Ectodermal cell (in vitro differentiated cells): Measurements from ENCODE around the gene SNTB2. TPM values are rescaled to one million over a fixed set of nuclear protein-coding genes. Genes with fewer than 3 reads are reported as not detected.
"Not testable (repeated sequence)": the region's sequence is repeated elsewhere in the genome, so short reads cannot be mapped to it uniquely, and the experiment has no call there.

Source experiments
- H3K27ac ChIP-seq: 2 replicates; pipeline ENCODE4 v1.7.0; 2013; ENCODE audit warnings: mild to moderate bottlenecking, low read depth, low read length; ENCODE audit not compliant: insufficient read depth, poor library complexity, severe bottlenecking
- H3K27me3 ChIP-seq: 2 replicates; pipeline ENCODE4 v1.7.0; 2013; ENCODE audit warnings: mild to moderate bottlenecking, low read length; ENCODE audit not compliant: insufficient read depth, control insufficient read depth, poor library complexity, severe bottlenecking
- H3K36me3 ChIP-seq: one replicate; pipeline ENCODE4 v1.7.0; 2013; ENCODE audit warnings: low read length; ENCODE audit not compliant: control insufficient read depth, insufficient read depth
- H3K4me1 ChIP-seq: one replicate; pipeline ENCODE4 v1.7.0; 2013; ENCODE audit warnings: low read length; ENCODE audit not compliant: control insufficient read depth, insufficient read depth
- H3K4me3 ChIP-seq: 2 replicates; pipeline ENCODE4 v1.7.0; 2013; ENCODE audit warnings: low read depth, low read length, control low read depth; ENCODE audit not compliant: insufficient read depth
- H3K9me3 ChIP-seq: 2 replicates; pipeline ENCODE4 v1.7.0; 2013; ENCODE audit warnings: mild to moderate bottlenecking, low read length, moderate library complexity; ENCODE audit not compliant: control insufficient read depth
- WGBS, 2 experiments: methylation state at CpG; one replicate each; pipeline ENCODE4 v1.1.7; 2013; ENCODE audit warnings: missing lambda C conversion rate in 2 of 2; 5-methylcytosine and 5-hydroxymethylcytosine counted together
- polyA plus RNA-seq, 4 experiments: library from polyadenylated mRNA; stranded (reverse); fragments of 50-300 nt; gene quantifications; one replicate each; pipeline ENCODE4 v1.2.3, GENCODE V29; 2013

The SNTB2 gene
- 12.3 TPM for polyA plus RNA-seq (2013, experiment 1 of 4)
- polyA plus RNA-seq (2013, experiment 2 of 4): 11.8 TPM
- 8.7 TPM for polyA plus RNA-seq (2013, experiment 3 of 4)
- 9.8 TPM for polyA plus RNA-seq (2013, experiment 4 of 4)

DNA sequence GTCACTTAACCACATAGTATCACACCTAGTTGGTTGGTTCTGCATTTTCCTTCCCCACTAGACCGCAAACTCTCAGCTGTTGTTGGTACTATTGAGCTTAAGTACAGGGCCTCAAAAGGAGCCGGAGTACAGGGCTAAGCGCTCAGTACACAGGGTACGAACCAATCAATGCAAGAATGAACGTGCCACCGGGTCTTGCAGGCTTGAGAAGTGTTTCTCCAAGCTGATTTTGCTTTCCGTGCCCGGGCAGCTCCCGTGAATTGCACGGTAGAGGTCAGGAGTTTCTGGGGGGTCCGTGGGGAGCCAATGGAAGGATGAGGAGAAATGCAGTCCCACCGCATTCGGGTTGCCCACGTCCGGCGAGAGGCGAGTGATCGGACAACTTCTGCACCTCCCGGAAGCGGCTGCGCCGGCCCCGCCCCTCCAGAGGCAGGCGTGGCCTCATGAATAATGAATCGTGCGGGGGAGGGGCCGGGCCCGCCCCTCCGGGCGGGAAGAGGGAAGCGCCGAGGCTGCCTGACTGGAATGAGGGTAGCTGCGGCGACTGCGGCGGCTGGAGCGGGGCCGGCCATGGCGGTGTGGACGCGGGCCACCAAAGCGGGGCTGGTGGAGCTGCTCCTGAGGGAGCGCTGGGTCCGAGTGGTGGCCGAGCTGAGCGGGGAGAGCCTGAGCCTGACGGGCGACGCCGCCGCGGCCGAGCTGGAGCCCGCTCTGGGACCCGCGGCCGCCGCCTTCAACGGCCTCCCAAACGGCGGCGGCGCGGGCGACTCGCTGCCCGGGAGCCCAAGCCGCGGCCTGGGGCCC, at the start of gene SNTB2:
Gene SNTB2, plus strand, starts transcription at position 523 of the 804 bp plus-strand sequence. Its CDS starts 3 bp downstream, at position 526.
- Histone ChIP-seq H3K36me3 (no peaks in the 10 kb centered on the region), H3K27me3 (no peaks in the 10 kb centered on the region), H3K4me3 (peak within 1 kb of the TSS; percentile 85), H3K4me1 (peaks cover 8% of the 10 kb centered on the region), H3K9me3 (no peaks in the 10 kb centered on the region), H3K27ac (peak within 1 kb of the TSS; percentile 77)
- 3 to 4% methylated on average over 69 of the region's 69 CpGs for WGBS, 2 experiments

DNA sequence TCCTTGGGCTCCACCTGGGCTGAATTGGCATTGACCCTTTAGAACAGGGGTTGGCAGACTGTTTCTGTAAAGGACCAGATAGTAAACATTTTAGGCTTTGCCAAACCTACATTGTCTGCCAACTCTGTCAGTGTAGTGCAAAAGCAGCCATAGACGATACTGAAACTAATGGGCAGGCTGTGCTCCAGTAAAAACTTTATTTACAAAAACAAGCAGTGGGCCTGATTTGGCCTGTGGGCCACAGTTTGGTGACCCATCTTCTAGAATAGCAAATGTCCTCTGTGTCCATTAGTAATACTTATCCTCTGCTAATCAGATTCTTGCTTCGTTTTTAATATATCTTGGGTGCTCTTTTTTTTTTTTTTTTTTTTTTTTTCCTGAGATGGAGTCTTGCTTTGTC, 48.4 kb upstream of the SNTB2 start:
- H3K4me1 ChIP-seq: peaks cover 6% of the 10 kb centered on the region
- no peak overlapping the region for H3K4me3 ChIP-seq
- no peaks in the 10 kb centered on the region for H3K27me3 ChIP-seq
- peaks cover 48% of the 10 kb centered on the region for H3K36me3 ChIP-seq
- no peak overlapping the region for H3K27ac ChIP-seq
- no peaks in the 10 kb centered on the region for H3K9me3 ChIP-seq
- 95 to 97% methylated on average over 2 of the region's 2 CpGs for WGBS, 2 experiments

DNA sequence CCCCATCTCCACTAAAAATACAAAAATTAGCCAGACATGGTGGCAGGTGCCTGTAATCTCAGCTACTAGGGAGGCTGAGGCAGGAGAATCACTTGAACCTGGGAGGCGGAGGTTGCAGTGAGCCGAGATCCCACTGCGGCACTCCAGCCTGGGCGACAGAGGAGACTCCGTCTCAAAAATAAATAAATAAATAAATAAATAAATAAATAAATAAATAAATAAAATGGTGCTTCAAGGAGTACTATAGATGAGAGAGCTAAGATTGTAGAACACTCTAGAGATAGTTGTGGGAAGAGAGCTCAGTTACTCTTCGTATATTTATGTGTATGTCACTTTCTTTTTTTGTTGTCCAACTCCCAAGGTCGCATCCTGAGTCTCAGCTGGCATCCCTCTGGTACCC, 47.5 kb upstream of the SNTB2 start:
- H3K27ac ChIP-seq, H3K4me3 ChIP-seq, H3K4me1 ChIP-seq, H3K9me3 ChIP-seq, H3K27me3 ChIP-seq: not testable (repeated sequence)
- WGBS, 2 experiments: 98% methylated on average over 4 of the region's 7 CpGs
- H3K36me3 ChIP-seq: peaks cover 55% of the 10 kb centered on the region

DNA sequence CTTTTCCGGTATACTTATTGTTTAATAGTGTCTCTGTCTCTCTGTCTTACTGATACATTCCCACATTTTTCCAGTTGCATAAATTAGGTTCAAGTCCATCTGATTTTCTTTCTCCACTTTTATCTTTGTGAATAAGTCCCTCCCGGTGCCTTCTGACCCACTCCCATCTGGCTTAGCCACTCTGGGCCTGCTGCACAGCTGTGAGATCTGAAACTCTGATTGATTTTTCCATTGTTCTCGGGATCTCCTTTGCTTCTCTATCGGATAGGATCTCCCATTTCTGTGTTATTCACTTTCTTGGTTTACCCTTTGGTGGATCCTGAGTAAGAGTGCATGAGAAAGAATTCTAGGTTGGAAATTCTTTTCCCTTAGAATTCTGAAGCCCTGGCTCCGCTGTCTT, 46.0 kb upstream of the SNTB2 start:
- H3K9me3 ChIP-seq: no peaks in the 10 kb centered on the region
- 96 to 99% methylated on average over 5 of the region's 5 CpGs for WGBS, 2 experiments
- H3K4me1 ChIP-seq: no peaks in the 10 kb centered on the region
- peaks cover 58% of the 10 kb centered on the region for H3K36me3 ChIP-seq
- no peak overlapping the region for H3K27ac ChIP-seq
- no peaks in the 10 kb centered on the region for H3K27me3 ChIP-seq
- H3K4me3 ChIP-seq: no peak overlapping the region

DNA sequence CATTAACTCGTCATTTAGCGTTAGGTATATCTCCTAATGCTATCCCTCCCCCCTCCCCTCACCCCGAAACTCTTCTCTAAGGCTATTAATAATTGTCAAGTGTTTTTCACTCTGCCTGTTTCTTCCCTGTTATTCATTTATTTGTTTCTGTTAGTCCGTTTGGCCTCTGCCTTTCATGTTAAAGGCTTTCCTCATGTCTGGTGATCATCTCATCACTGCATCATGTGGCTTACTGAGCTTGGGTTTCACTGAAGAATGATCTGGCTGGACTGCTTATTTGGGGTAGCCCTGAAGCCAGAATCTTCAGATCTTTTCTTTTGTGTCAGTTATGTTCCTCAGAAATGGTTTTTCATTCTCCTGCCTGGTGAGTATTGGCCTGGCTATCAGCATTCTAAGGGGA, 45.0 kb upstream of the SNTB2 start:
- Histone ChIP-seq H3K9me3 (no peaks in the 10 kb centered on the region), H3K27ac (no peak overlapping the region), H3K36me3 (peaks cover 58% of the 10 kb centered on the region), H3K4me1 (no peaks in the 10 kb centered on the region), H3K4me3 (no peak overlapping the region), H3K27me3 (no peaks in the 10 kb centered on the region)
- WGBS, 2 experiments: 92 to 99% methylated on average over 4 of the region's 4 CpGs

DNA sequence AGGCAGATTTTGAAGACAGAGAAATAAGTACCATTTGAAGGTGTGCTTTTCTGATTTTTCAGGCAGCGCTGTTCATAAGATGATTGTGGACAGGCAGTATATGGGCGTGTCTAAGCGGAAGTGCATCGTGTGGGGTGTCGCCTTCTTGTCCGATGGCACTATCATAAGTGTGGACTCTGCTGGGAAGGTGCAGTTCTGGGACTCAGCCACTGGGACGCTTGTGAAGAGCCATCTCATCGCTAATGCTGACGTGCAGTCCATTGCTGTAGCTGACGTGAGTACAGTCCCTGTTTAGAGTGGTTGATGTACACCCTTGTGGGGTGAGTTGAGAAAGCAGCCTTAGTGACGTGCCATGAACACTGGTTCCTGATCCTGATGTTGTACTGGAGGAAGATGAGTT, 43.8 kb upstream of the SNTB2 start:
- WGBS, 2 experiments: 96 to 97% methylated on average over 11 of the region's 11 CpGs
- no peaks in the 10 kb centered on the region for H3K27me3 ChIP-seq
- no peaks in the 10 kb centered on the region for H3K4me1 ChIP-seq
- H3K9me3 ChIP-seq: no peaks in the 10 kb centered on the region
- H3K36me3 ChIP-seq: peaks cover 52% of the 10 kb centered on the region
- H3K4me3 ChIP-seq: no peak overlapping the region
- no peak overlapping the region for H3K27ac ChIP-seq

DNA sequence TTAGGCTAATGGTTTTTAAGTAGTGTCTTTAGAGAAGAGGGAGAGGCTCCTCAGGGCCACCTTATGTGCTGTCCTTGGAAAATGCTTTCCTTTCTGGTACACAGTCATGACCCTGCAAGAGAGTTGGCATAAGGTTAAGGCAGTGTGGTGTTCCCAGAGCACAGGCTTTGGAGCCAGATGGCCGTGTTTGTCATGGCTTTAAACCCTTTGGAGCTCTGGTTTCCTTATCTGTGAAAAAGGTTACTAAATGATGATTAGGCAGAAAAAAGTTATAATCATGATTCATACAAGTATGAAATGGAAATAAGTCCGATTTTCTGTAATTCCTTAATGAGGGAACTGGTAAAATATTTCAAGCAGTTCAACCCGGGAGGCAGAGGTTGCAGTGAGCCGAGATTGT, 41.3 kb upstream of the SNTB2 start:
- Histone ChIP-seq H3K27ac (no peak overlapping the region), H3K36me3 (peaks cover 42% of the 10 kb centered on the region), H3K4me3 (no peak overlapping the region), H3K27me3 (no peaks in the 10 kb centered on the region), H3K9me3 (no peaks in the 10 kb centered on the region), H3K4me1 (no peaks in the 10 kb centered on the region)
- 95 to 96% methylated on average over 4 of the region's 4 CpGs for WGBS, 2 experiments

DNA sequence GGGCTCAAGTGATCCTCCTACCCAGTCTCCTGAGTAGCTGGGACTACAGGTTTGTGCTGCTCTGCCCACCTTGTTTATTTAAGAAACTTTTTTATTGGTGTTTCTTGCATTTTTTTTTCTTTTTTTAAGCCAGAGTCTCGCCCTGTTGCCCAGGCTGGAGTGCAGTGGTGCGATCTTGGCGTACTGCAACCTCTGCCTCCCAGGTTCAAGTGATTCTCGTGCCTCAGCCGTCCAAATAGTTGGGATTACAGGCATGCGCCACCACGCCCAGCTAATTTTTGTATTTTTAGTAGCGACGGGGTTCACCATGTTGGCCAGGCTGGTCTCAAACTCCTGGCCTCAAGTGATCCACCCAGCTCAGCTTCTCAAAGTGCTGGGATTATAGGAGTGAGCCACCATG, 37.3 kb upstream of the SNTB2 start:
- H3K4me3 ChIP-seq, H3K9me3 ChIP-seq, H3K27ac ChIP-seq, H3K4me1 ChIP-seq, H3K27me3 ChIP-seq: not testable (repeated sequence)
- 94 to 96% methylated on average over 9 of the region's 9 CpGs for WGBS, 2 experiments
- H3K36me3 ChIP-seq: peaks cover 33% of the 10 kb centered on the region

DNA sequence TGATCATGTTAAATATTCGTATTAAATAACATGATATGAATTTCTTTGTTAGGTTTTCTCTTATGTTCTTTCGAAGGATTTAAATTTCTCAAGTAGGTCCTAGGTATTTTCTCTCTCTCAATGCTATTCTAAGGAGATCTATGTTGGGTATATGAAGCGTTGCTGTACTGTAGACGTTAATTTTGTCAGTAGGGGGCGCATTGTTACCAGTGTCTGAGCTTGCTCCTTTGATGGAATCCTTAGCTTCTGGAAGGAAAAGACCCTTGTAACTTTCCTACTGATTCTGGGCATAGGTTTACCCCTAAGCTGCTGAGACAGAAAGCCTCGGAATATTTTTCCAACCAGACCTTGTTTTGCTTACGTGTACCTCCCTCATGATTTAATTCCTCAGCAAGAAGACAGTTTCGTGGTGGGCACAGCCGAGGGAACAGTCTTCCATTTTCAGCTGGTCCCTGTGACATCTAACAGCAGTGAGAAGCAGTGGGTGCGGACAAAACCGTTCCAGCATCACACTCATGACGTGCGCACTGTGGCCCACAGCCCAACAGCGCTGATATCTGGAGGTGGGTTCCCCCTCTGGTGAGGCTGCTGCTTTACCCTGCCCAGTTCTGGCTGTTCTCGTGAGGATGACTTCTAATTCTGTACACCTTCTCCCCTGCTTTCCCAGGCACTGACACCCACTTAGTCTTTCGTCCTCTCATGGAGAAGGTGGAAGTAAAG, 36.7 kb upstream of the SNTB2 start:
- Histone ChIP-seq H3K36me3 (peaks cover 35% of the 10 kb centered on the region), H3K27ac (no peak overlapping the region)
- WGBS, 2 experiments: 78 to 80% methylated on average over 15 to 16 of the region's 16 CpGs

DNA sequence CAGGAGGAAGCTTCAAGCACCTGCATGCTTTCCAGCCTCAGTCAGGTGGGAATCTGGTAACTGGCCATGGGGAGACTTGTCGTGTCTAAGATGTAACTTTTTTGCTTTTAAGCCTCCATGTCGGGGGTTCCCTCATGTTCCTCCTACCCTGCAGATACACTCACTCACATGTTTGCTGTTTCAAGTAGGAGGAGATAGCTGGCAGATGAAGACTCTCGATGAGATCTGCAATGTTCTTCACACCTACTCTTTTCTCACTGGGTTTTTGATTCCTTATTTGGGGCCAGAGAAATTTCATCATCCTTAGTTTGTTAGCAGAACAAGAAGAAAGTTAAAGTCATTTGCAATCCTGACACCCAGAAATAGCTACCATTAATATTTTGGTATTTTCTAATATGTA, 29.8 kb upstream of the SNTB2 start:
- Histone ChIP-seq H3K4me3 (no peak overlapping the region), H3K27ac (no peak overlapping the region), H3K27me3 (no peaks in the 10 kb centered on the region), H3K9me3 (no peaks in the 10 kb centered on the region), H3K4me1 (no peaks in the 10 kb centered on the region), H3K36me3 (peaks cover 45% of the 10 kb centered on the region)
- 87 to 97% methylated on average over 3 of the region's 3 CpGs for WGBS, 2 experiments

More for the DNA sequence above, 36.7 kb upstream of the SNTB2 start:
- no peaks in the 10 kb centered on the region for H3K4me1 ChIP-seq
- H3K27me3 ChIP-seq: no peaks in the 10 kb centered on the region
- H3K9me3 ChIP-seq: no peaks in the 10 kb centered on the region
- no peak overlapping the region for H3K4me3 ChIP-seq
